Neural progenitor cell (in vitro differentiated cells): Measurements from ENCODE around the gene SLC25A47.

Experiments
- EZH2 ChIP-seq: fragments of 200-600 bp; sonication (generic); IDR thresholded peaks from 2 replicates; pipeline ENCODE4 v1.6.1; 2017; ENCODE audit warnings: antibody characterized with exemption, mild to moderate bottlenecking, moderate library complexity
- EZH2phosphoT487 ChIP-seq: fragments of 200-600 bp; sonication (generic); IDR thresholded peaks from 2 replicates; pipeline ENCODE4 v1.6.1; 2017; ENCODE audit warnings: antibody characterized with exemption
- TF ChIP-seq, protein P1 (sequence below): fragments of 200-600 bp; sonication (generic); IDR thresholded peaks from 2 replicates; pipeline ENCODE4 v1.5.1; 2017; ENCODE audit warnings: antibody characterized with exemption, mild to moderate bottlenecking

- TF ChIP-seq, protein P1, sequence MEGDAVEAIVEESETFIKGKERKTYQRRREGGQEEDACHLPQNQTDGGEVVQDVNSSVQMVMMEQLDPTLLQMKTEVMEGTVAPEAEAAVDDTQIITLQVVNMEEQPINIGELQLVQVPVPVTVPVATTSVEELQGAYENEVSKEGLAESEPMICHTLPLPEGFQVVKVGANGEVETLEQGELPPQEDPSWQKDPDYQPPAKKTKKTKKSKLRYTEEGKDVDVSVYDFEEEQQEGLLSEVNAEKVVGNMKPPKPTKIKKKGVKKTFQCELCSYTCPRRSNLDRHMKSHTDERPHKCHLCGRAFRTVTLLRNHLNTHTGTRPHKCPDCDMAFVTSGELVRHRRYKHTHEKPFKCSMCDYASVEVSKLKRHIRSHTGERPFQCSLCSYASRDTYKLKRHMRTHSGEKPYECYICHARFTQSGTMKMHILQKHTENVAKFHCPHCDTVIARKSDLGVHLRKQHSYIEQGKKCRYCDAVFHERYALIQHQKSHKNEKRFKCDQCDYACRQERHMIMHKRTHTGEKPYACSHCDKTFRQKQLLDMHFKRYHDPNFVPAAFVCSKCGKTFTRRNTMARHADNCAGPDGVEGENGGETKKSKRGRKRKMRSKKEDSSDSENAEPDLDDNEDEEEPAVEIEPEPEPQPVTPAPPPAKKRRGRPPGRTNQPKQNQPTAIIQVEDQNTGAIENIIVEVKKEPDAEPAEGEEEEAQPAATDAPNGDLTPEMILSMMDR, result no peak
- no peak for TF ChIP-seq EZH2
- TF ChIP-seq EZH2phosphoT487, result no peak
Observed at GRCh38 chr14:100330388-100330931, 7.3 kb downstream of the SLC25A47 start.
